ENCODE data around the gene APBB1.
"Not testable (repeated sequence)": the region's sequence is repeated elsewhere in the genome, so short reads cannot be mapped to it uniquely, and the experiment has no call there.

APBB1 gene

GRCh38 chr11:6400431-6401345, 18.2 kb downstream of the APBB1 start:
- Histone ChIP-seq H3K4me3 (no peak overlapping the region), H3K27ac (no peak overlapping the region)
- TF ChIP-seq, protein P1, sequence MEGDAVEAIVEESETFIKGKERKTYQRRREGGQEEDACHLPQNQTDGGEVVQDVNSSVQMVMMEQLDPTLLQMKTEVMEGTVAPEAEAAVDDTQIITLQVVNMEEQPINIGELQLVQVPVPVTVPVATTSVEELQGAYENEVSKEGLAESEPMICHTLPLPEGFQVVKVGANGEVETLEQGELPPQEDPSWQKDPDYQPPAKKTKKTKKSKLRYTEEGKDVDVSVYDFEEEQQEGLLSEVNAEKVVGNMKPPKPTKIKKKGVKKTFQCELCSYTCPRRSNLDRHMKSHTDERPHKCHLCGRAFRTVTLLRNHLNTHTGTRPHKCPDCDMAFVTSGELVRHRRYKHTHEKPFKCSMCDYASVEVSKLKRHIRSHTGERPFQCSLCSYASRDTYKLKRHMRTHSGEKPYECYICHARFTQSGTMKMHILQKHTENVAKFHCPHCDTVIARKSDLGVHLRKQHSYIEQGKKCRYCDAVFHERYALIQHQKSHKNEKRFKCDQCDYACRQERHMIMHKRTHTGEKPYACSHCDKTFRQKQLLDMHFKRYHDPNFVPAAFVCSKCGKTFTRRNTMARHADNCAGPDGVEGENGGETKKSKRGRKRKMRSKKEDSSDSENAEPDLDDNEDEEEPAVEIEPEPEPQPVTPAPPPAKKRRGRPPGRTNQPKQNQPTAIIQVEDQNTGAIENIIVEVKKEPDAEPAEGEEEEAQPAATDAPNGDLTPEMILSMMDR (IDR thresholded peaks at IDR 0.05): no peak
- no peak for DNase-seq (ENCODE audit: low spot score)

GRCh38 chr11:6397636-6398035, 21.3 kb downstream of the APBB1 start:
- no peak overlapping the region for H3K4me3 ChIP-seq
- peak overlapping the region in 1 of 2 donors; percentile 70 for H3K27ac ChIP-seq
- DNase-seq (ENCODE audit: low spot score): no peak
- TF ChIP-seq, protein P1 (IDR thresholded peaks at IDR 0.05): no peak

DNA sequence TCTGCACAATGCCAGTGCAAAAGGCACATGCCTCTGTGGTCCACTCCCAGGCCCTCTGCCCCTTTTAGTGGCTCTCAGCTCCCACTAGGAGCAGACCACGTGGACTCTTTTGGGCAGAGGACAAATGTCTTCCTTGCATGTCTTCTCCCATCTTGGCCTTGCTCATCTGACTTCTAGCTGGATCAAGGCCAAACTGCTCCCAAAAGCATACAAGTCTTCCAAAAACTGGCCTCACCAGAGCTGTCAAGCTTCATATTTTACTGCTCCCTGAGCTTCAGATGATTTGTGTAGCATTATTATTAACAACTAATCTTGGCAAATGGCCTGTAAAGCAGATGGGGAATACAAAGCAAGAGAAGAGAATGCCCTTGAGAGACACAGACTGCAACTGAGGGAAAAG, 21.7 kb downstream of the APBB1 start:
- TF ChIP-seq, protein P1 (IDR thresholded peaks at IDR 0.05): no peak
- DNase-seq (ENCODE audit: low spot score): no peak
- peak overlapping the region in 1 of 2 donors; percentile 70 for H3K27ac ChIP-seq
- no peak overlapping the region for H3K4me3 ChIP-seq

- no peak for DNase-seq (ENCODE audit: low spot score)
- TF ChIP-seq, protein P1 (IDR thresholded peaks at IDR 0.05): no peak
- H3K27ac ChIP-seq: peak overlapping the region in 1 of 2 donors; percentile 2
- no peak overlapping the region for H3K4me3 ChIP-seq
Measured at GRCh38 chr11:6395470-6396060, 23.3 kb downstream of the APBB1 start.

DNA sequence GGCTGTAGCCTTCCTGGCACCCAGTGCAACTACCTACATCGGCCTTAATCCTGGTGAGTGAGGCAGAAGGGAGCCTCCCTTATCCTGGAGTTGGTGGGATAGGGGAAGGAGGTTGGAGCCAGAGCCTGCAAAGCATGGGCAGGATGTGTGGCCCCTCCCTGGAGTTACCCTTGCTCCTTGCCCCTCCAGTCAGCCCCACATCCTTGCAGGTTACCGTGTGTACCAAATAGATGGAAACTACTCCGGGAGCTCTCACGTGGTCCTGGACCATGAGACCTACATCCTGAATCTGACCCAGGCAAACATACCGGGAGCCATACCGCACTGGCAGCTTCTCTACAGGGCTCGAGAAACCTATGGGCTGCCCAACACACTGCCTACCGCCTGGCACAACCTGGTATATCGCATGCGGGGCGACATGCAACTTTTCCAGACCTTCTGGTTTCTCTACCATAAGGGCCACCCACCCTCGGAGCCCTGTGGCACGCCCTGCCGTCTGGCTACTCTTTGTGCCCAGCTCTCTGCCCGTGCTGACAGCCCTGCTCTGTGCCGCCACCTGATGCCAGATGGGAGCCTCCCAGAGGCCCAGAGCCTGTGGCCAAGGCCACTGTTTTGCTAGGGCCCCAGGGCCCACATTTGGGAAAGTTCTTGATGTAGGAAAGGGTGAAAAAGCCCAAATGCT, 24.8 kb downstream of the APBB1 start:
- TF ChIP-seq, protein P1 (IDR thresholded peaks at IDR 0.05): no peak
- no peak for DNase-seq (ENCODE audit: low spot score)
- Histone ChIP-seq H3K27ac (no peak overlapping the region), H3K4me3 (no peak overlapping the region)

- DNase-seq (ENCODE audit: low spot score); H3K4me3 ChIP-seq; H3K27ac ChIP-seq: not testable (repeated sequence)
Measured at GRCh38 chr11:6392251-6392650, 26.6 kb downstream of the APBB1 start.

DNA sequence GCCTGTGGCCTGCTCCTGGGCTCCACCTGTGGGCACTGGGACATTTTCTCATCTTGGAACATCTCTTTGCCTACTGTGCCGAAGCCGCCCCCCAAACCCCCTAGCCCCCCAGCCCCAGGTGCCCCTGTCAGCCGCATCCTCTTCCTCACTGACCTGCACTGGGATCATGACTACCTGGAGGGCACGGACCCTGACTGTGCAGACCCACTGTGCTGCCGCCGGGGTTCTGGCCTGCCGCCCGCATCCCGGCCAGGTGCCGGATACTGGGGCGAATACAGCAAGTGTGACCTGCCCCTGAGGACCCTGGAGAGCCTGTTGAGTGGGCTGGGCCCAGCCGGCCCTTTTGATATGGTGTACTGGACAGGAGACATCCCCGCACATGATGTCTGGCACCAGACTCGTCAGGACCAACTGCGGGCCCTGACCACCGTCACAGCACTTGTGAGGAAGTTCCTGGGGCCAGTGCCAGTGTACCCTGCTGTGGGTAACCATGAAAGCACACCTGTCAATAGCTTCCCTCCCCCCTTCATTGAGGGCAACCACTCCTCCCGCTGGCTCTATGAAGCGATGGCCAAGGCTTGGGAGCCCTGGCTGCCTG, 27.3 kb downstream of the APBB1 start:
- Histone ChIP-seq H3K27ac (no peak overlapping the region), H3K4me3 (peak overlapping the region; percentile 84)
- TF ChIP-seq, protein P1 (IDR thresholded peaks at IDR 0.05): no peak
- no peak for DNase-seq (ENCODE audit: low spot score)
